Measurements from ENCODE around the gene CBLB.

Gene CBLB

DNA sequence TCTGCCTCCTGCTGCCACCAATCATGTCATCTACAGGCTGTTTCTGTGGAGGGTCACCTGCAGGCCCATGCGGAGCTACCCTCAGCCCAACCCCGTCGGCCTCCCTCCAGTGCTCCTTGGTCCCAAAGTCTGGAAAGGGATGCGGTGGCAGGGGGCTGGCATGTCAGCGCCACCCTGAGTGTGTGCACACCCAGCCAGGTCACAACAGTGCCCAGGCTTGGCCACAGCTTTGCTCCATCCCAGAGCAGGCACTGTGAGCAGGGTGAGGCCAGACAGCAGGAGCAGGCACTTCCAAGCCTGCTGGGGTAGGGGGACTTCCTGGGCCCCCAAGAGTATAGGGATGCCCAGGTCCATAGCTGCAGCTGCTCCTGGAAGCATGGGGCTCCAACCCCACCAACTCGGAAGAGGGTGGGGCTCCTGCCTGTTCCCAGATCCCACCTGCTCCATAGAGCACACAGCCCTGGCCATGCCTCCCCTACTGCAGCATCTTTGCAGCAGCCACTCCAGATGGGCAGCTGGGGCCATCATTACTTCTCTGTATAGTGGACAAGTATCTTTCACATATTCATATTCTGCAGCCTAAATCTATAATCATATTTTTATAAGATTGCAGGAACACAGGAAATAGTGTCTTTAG, 109.3 kb downstream of the CBLB start:
- H3K9me3 ChIP-seq (ENCODE audit: insufficient read depth, low read depth, low read length): peaks cover 22% of the 10 kb centered on the region; the same call in 1 of the 2 replicates
- H3K9ac ChIP-seq (ENCODE audit: low read depth, low read length, poor library complexity, severe bottlenecking): no peak overlapping the region
- H3K79me2 ChIP-seq (ENCODE audit: insufficient read depth, low read length): no peaks in the 10 kb centered on the region
- peaks cover 2% of the 10 kb centered on the region for H3K4me1 ChIP-seq (ENCODE audit: insufficient read depth, low read length, poor library complexity, severe bottlenecking)
- no peaks in the 10 kb centered on the region for H4K20me1 ChIP-seq (ENCODE audit: insufficient read depth, low read length, poor library complexity, severe bottlenecking)
- no peak overlapping the region for H3K4me3 ChIP-seq (ENCODE audit: low read length, poor library complexity, severe bottlenecking)
- no peaks in the 10 kb centered on the region for H3K9me2 ChIP-seq (replicated peaks; ENCODE audit: low read depth, low read length)
- no peak overlapping the region for H3K4me2 ChIP-seq (ENCODE audit: low read depth, low read length, poor library complexity, severe bottlenecking)
- TF ChIP-seq, protein P1, sequence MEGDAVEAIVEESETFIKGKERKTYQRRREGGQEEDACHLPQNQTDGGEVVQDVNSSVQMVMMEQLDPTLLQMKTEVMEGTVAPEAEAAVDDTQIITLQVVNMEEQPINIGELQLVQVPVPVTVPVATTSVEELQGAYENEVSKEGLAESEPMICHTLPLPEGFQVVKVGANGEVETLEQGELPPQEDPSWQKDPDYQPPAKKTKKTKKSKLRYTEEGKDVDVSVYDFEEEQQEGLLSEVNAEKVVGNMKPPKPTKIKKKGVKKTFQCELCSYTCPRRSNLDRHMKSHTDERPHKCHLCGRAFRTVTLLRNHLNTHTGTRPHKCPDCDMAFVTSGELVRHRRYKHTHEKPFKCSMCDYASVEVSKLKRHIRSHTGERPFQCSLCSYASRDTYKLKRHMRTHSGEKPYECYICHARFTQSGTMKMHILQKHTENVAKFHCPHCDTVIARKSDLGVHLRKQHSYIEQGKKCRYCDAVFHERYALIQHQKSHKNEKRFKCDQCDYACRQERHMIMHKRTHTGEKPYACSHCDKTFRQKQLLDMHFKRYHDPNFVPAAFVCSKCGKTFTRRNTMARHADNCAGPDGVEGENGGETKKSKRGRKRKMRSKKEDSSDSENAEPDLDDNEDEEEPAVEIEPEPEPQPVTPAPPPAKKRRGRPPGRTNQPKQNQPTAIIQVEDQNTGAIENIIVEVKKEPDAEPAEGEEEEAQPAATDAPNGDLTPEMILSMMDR (conservative IDR thresholded peaks at IDR 0.05; ENCODE audit: low read length): no peak
- no peak for TF ChIP-seq EZH2phosphoT487 (IDR thresholded peaks at IDR 0.05; ENCODE audit: borderline replicate concordance)
- no peaks in the 10 kb centered on the region for H3K27me3 ChIP-seq (ENCODE audit: insufficient read depth, low read length, poor library complexity, severe bottlenecking)
- peaks cover 32% of the 10 kb centered on the region for H3K36me3 ChIP-seq (ENCODE audit: insufficient read depth, low read length)
- no peak overlapping the region for H2AFZ ChIP-seq (ENCODE audit: low read length)
- no peaks in the 10 kb centered on the region for H3F3A ChIP-seq (ENCODE audit: low read depth)

DNA sequence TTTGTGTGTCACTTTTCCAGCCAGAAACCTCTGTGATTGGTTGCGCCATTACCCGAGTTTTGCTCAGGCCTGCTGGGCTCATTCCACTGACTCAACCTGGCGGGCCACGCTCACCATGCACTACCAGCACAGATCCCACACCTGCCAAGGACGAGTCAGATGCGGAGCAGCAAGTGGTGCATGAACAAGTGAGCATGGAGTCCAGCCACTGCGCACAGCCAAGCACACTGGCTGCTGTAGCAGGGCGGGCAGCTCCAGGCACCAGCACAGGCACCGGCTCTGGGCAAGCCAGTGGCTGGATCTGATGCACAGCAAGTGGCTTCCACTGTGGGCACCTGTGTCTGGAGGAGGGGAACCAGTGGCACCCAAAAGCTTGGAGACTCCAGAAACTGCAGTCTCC, 110.4 kb downstream of the CBLB start:
- Histone ChIP-seq H3K4me3 (ENCODE audit: low read length, poor library complexity, severe bottlenecking) (no peak overlapping the region), H3F3A (ENCODE audit: low read depth) (no peaks in the 10 kb centered on the region), H3K4me2 (ENCODE audit: low read depth, low read length, poor library complexity, severe bottlenecking) (no peak overlapping the region), H4K20me1 (ENCODE audit: insufficient read depth, low read length, poor library complexity, severe bottlenecking) (no peaks in the 10 kb centered on the region), H3K79me2 (ENCODE audit: insufficient read depth, low read length) (no peaks in the 10 kb centered on the region), H3K9me2 (replicated peaks; ENCODE audit: low read depth, low read length) (no peaks in the 10 kb centered on the region), H2AFZ (ENCODE audit: low read length) (no peak overlapping the region), H3K9me3 (ENCODE audit: insufficient read depth, low read depth, low read length) (peaks cover 22% of the 10 kb centered on the region; the same call in 1 of the 2 replicates), H3K27me3 (ENCODE audit: insufficient read depth, low read length, poor library complexity, severe bottlenecking) (no peaks in the 10 kb centered on the region), H3K9ac (ENCODE audit: low read depth, low read length, poor library complexity, severe bottlenecking) (no peak overlapping the region), H3K4me1 (ENCODE audit: insufficient read depth, low read length, poor library complexity, severe bottlenecking) (peaks cover 13% of the 10 kb centered on the region), H3K36me3 (ENCODE audit: insufficient read depth, low read length) (peaks cover 32% of the 10 kb centered on the region)
- TF ChIP-seq, protein P1 (conservative IDR thresholded peaks at IDR 0.05; ENCODE audit: low read length): no peak
- no peak for TF ChIP-seq EZH2phosphoT487 (IDR thresholded peaks at IDR 0.05; ENCODE audit: borderline replicate concordance)

- no peaks in the 10 kb centered on the region for H4K20me1 ChIP-seq (ENCODE audit: insufficient read depth, low read length, poor library complexity, severe bottlenecking)
- no peak overlapping the region for H3K4me2 ChIP-seq (ENCODE audit: low read depth, low read length, poor library complexity, severe bottlenecking)
- no peak overlapping the region for H3K9ac ChIP-seq (ENCODE audit: low read depth, low read length, poor library complexity, severe bottlenecking)
- H2AFZ ChIP-seq (ENCODE audit: low read length): no peak overlapping the region
- H3K4me1 ChIP-seq (ENCODE audit: insufficient read depth, low read length, poor library complexity, severe bottlenecking): peaks cover 26% of the 10 kb centered on the region
- no peaks in the 10 kb centered on the region for H3K27me3 ChIP-seq (ENCODE audit: insufficient read depth, low read length, poor library complexity, severe bottlenecking)
- H3K79me2 ChIP-seq (ENCODE audit: insufficient read depth, low read length): no peaks in the 10 kb centered on the region
- TF ChIP-seq, protein P1 (conservative IDR thresholded peaks at IDR 0.05; ENCODE audit: low read length): no peak
- no peak for TF ChIP-seq EZH2phosphoT487 (IDR thresholded peaks at IDR 0.05; ENCODE audit: borderline replicate concordance)
- H3K4me3 ChIP-seq (ENCODE audit: low read length, poor library complexity, severe bottlenecking): no peak overlapping the region
- peaks cover 8% of the 10 kb centered on the region for H3F3A ChIP-seq (ENCODE audit: low read depth)
- peaks cover 15% of the 10 kb centered on the region; the same call in 1 of the 2 replicates for H3K9me3 ChIP-seq (ENCODE audit: insufficient read depth, low read depth, low read length)
- no peaks in the 10 kb centered on the region for H3K9me2 ChIP-seq (replicated peaks; ENCODE audit: low read depth, low read length)
- H3K36me3 ChIP-seq (ENCODE audit: insufficient read depth, low read length): peaks cover 19% of the 10 kb centered on the region
Measured at GRCh38 chr3:105755121-105755886, 113.5 kb downstream of the CBLB start.
